DND-41 (cell line): ENCODE measurements around the gene FAM107A.

Experiments used
- ATAC-seq: fragments of 200-7000 bp; cut with Tn5 transposase; 3 replicates; pipeline ENCODE4 v1.9.1; 2021; ENCODE audit warnings: low read depth; ENCODE audit not compliant: insufficient read depth
- DNase-seq: peaks from one replicate; pipeline ENCODE4 v3.0.0-alpha.2; 2020
- H2AFZ ChIP-seq: 2 replicates; pipeline ENCODE4 v1.6.0; 2012; ENCODE audit warnings: low read depth, low read length
- H3K27ac ChIP-seq: 2 replicates; pipeline ENCODE4 v1.5.1; 2012; ENCODE audit warnings: low read length, inconsistent platforms
- H3K27me3 ChIP-seq: fragments of 200-600 bp; sonication (generic); 2 replicates; pipeline ENCODE4 v1.6.0; 2012; ENCODE audit warnings: low read length, mild to moderate bottlenecking, inconsistent platforms; ENCODE audit not compliant: insufficient read depth, poor library complexity
- H3K36me3 ChIP-seq: 2 replicates; pipeline ENCODE4 v1.5.1; 2012; ENCODE audit warnings: low read length, inconsistent platforms; ENCODE audit not compliant: insufficient read depth
- H3K4me1 ChIP-seq: 2 replicates; pipeline ENCODE4 v1.5.1; 2012; ENCODE audit warnings: mild to moderate bottlenecking, low read length; ENCODE audit not compliant: insufficient read depth
- H3K4me2 ChIP-seq: 2 replicates; pipeline ENCODE4 v1.6.0; 2012; ENCODE audit warnings: mild to moderate bottlenecking, moderate library complexity, low read length, inconsistent platforms; ENCODE audit not compliant: insufficient read depth
- H3K4me3 ChIP-seq, 2 experiments: fragments of 200-600 bp in 1 of 2; shearing (Covaris generic) in 1 of 2; 2 replicates each; pipeline ENCODE4 v1.5.1; 2012 to 2016; ENCODE audit warnings: inconsistent platforms in 2 of 2, low read length in 2 of 2, mild to moderate bottlenecking in 2 of 2, low read depth in 1 of 2, moderate library complexity in 1 of 2
- H3K79me2 ChIP-seq: 2 replicates; pipeline ENCODE4 v1.6.0; 2012; ENCODE audit warnings: low read length, inconsistent platforms; ENCODE audit not compliant: insufficient read depth
- H3K9ac ChIP-seq: 2 replicates; pipeline ENCODE4 v1.6.0; 2012; ENCODE audit warnings: low read depth, mild to moderate bottlenecking, inconsistent platforms, low read length, moderate library complexity
- H3K9me3 ChIP-seq: 2 replicates; pipeline ENCODE4 v1.5.1; 2012; ENCODE audit warnings: low read length, moderate library complexity, mild to moderate bottlenecking, inconsistent platforms; ENCODE audit not compliant: insufficient read depth, severe bottlenecking
- H4K20me1 ChIP-seq: 2 replicates; pipeline ENCODE4 v1.6.0; 2012; ENCODE audit warnings: low read length; ENCODE audit not compliant: insufficient read depth
- CTCF ChIP-seq: IDR thresholded peaks from 2 replicates; pipeline ENCODE4 v1.5.1; 2012; ENCODE audit warnings: borderline replicate concordance, low read length, moderate library complexity, mild to moderate bottlenecking; ENCODE audit not compliant: poor library complexity, severe bottlenecking; ENCODE audit errors: extremely low read depth
- EZH2 ChIP-seq: IDR thresholded peaks from 3 replicates; pipeline ENCODE4 v1.6.1; 2012; ENCODE audit warnings: borderline replicate concordance, low read depth, mild to moderate bottlenecking, moderate library complexity, low read length, inconsistent platforms; ENCODE audit not compliant: severe bottlenecking

The FAM107A gene

DNA sequence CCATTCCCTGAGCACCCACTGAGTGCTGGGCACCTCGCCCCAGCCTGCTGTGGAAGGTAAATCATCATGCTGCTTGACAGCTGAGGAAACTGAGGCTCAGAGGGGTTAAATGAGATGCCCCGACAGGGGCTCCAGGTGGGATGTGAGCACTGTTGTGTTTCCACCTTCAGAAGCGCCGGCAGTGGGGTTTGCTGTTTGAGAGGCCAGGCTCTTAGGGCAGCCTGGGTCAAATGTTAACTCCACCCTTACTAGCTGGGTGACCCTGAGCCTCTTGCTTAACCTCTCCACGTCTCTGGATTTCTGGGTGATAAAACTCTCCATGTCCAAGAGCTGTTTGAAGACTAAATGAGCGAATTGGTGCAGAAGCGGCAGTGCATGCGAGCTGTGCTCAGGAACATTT, 46.3 kb upstream of the FAM107A start:
- Histone ChIP-seq H3K36me3 (no peaks in the 10 kb centered on the region), H3K4me2 (no peak overlapping the region), H2AFZ (no peak overlapping the region), H3K4me1 (no peaks in the 10 kb centered on the region), H3K9me3 (no peaks in the 10 kb centered on the region), H3K27ac (no peak overlapping the region), H3K27me3 (no peaks in the 10 kb centered on the region), H3K9ac (no peak overlapping the region), H4K20me1 (0 out of 2 replicates have a peak, but pooled peaks cover 7% of the 10 kb centered on the region), H3K79me2 (no peaks in the 10 kb centered on the region), H3K4me3 (no peak overlapping the region)
- ATAC-seq (no peak), DNase-seq (no peak)
- TF ChIP-seq CTCF (no peak), EZH2 (no peak)

DNA sequence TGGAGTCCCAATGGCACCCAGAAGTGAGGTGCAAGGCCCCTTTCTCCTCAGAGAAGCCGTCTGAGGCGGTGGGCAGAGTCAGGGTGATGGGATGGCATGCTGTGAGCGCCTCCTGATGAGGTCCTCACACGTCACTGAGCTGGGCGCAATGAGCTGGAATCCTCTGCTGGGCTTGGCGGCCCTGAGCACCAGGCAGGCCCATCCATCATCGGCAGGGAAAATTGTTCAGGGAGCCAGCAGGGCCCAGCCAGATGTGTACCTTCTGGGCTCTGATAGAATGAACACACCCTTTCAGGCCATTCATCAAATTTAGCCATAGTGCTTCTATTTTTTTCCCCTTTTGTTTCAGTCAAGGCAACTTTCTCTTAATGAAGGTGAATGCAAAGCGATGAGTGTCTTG, 45.7 kb upstream of the FAM107A start:
- TF ChIP-seq CTCF (no peak), EZH2 (no peak)
- Histone ChIP-seq H3K4me2 (no peak overlapping the region), H3K4me1 (no peaks in the 10 kb centered on the region), H3K79me2 (no peaks in the 10 kb centered on the region), H3K9me3 (no peaks in the 10 kb centered on the region), H2AFZ (no peak overlapping the region), H3K4me3 (no peak overlapping the region), H3K9ac (no peak overlapping the region), H3K27me3 (no peaks in the 10 kb centered on the region), H3K27ac (no peak overlapping the region), H3K36me3 (no peaks in the 10 kb centered on the region), H4K20me1 (0 out of 2 replicates have a peak, but pooled peaks cover 5% of the 10 kb centered on the region)
- ATAC-seq (no peak), DNase-seq (no peak)

DNA sequence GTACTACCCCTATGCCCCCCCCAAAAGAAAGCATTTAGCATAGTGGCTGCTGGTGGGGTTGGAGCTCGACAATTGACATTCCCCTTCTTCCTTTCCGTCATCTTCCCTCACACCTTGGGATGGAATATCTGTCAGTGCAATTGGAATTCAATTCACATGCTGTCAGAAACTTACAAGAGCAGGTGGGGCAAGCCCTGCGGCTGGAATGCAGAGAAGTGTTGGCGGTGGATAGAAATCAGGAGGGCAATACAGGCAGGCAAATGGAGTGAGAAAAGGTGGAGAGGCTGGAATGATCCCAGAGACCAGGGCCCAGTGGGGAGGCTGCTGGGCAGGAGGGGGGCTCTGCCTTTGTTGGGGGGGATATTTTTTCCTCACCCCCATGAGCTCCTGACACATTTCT, 45.2 kb upstream of the FAM107A start:
- H3K79me2 ChIP-seq: no peaks in the 10 kb centered on the region
- no peaks in the 10 kb centered on the region for H3K4me1 ChIP-seq
- H3K4me2 ChIP-seq: no peak overlapping the region
- H3K9me3 ChIP-seq: no peaks in the 10 kb centered on the region
- no peak overlapping the region for H3K9ac ChIP-seq
- no peaks in the 10 kb centered on the region for H3K36me3 ChIP-seq
- no peak for ATAC-seq
- TF ChIP-seq EZH2: no peak
- TF ChIP-seq CTCF: no peak
- no peak overlapping the region for H3K4me3 ChIP-seq
- no peak overlapping the region for H2AFZ ChIP-seq
- no peak overlapping the region for H3K27ac ChIP-seq
- DNase-seq: no peak
- H4K20me1 ChIP-seq: 0 out of 2 replicates have a peak, but pooled peaks cover 4% of the 10 kb centered on the region
- H3K27me3 ChIP-seq: no peaks in the 10 kb centered on the region
